Lung (tissue), 12 donors: Measurements from ENCODE around the gene LPGAT1. TPM values are rescaled to one million over a fixed set of nuclear protein-coding genes. Genes with fewer than 3 reads are reported as not detected.
"Not testable (repeated sequence)": the region's sequence is repeated elsewhere in the genome, so short reads cannot be mapped to it uniquely, and the experiment has no call there.

Source experiments
- ATAC-seq: fragments of 200-7000 bp; cut with Tn5 transposase; one replicate; pipeline ENCODE4 v1.9.1; 2020; ENCODE audit warnings: moderate number of reproducible peaks; ENCODE audit not compliant: insufficient read depth, low FRiP score
- DNase-seq, 3 donors: peaks; one replicate each; pipeline ENCODE4 v3.0.0-alpha.2; 2013 to 2017
- H3K27ac ChIP-seq, 2 donors: one replicate each; pipeline ENCODE4 v1.5.1; 2013; ENCODE audit warnings: mild to moderate bottlenecking in 2 of 2, moderate library complexity in 2 of 2, control low read depth in 1 of 2, inconsistent platforms in 1 of 2, low read depth in 1 of 2, low read length in 1 of 2
- H3K27me3 ChIP-seq, 3 donors: one replicate each; pipeline ENCODE4 v1.5.1; 2013; ENCODE audit warnings: low read length in 2 of 3; ENCODE audit not compliant: control insufficient read depth in 3 of 3, insufficient read depth in 3 of 3
- H3K36me3 ChIP-seq, 4 donors: one replicate each; pipeline ENCODE4 v1.5.1; 2013; ENCODE audit warnings: low read length in 4 of 4, mild to moderate bottlenecking in 1 of 4, moderate library complexity in 1 of 4; ENCODE audit not compliant: control insufficient read depth in 4 of 4, insufficient read depth in 4 of 4
- H3K4me1 ChIP-seq, 5 donors: one replicate each; pipeline ENCODE4 v1.5.1; 2013; ENCODE audit warnings: low read length in 5 of 5, mild to moderate bottlenecking in 2 of 5, moderate library complexity in 1 of 5; ENCODE audit not compliant: control insufficient read depth in 5 of 5, insufficient read depth in 5 of 5
- H3K4me3 ChIP-seq: one replicate; pipeline ENCODE4 v1.5.1; 2013; ENCODE audit warnings: mild to moderate bottlenecking, control low read depth, moderate library complexity
- H3K9ac ChIP-seq, 2 donors: one replicate each; pipeline ENCODE4 v1.5.1; 2013; ENCODE audit warnings: low read length in 2 of 2, control low read depth in 1 of 2; ENCODE audit not compliant: insufficient read depth in 1 of 2
- H3K9me3 ChIP-seq, 4 donors: one replicate each; pipeline ENCODE4 v1.5.1; 2013; ENCODE audit warnings: low read length in 3 of 4, mild to moderate bottlenecking in 1 of 4, moderate library complexity in 1 of 4; ENCODE audit not compliant: control insufficient read depth in 4 of 4, insufficient read depth in 3 of 4
- WGBS, 2 donors: extraction: QIAGEN DNeasy Blood & Tissue Kit; methylation state at CpG; one replicate each; pipeline ENCODE4 v1.1.7; 2013; 5-methylcytosine and 5-hydroxymethylcytosine counted together
- polyA plus RNA-seq, 2 donors: library from polyadenylated mRNA; stranded (reverse); fragments of 200-250 nt; gene quantifications; one replicate each; pipeline ENCODE4 v1.2.1, GENCODE V29; 2013
- total RNA-seq, 2 donors: library from RNA; depleted of rRNA in 1 of 2; stranded (reverse); fragments of >200 nt in 1 of 2; gene quantifications; one replicate each; pipeline ENCODE4 v1.2.1, GENCODE V29; 2014 to 2021
- TF ChIP-seq, protein P1 (sequence below): IDR thresholded peaks from 2 replicates; pipeline ENCODE4 v1.5.1; 2012; ENCODE audit warnings: mild to moderate bottlenecking; ENCODE audit errors: control extremely low read depth, extremely low read depth
- donor health status: control.
- donor health status: control.
- donor health status: Bipolar disorder and iron deficiency.
- donor health status: healthy.
- donor health status: DM: yes; HTN: yes; CAD: no.

Gene LPGAT1
- total and polyA plus RNA-seq, 4 donors: 4.9 to 41.9 (median 25.5) TPM

DNA sequence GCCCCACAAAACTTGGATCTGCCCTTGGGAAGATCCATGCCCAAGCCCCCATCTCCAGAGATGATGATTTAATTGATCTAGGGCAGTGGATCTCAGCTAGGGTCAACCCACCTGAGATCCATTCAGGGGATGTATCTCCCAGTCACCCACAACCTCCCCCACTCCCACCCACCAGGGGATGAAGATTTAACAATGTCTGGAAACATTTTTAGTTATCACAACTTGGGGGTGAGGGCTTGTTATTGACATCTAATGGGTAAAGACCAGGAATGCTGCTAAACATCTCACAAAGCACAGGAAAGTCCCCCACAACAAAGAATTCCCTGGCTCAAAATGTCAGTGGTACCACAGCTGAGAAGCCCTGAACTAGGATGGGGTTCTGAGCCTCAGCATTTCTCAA is 45.0 kb upstream of the LPGAT1 start:
- Histone ChIP-seq H3K4me3 (no peak overlapping the region), H3K9me3 (peaks cover 0 to 1% (median 0%) of the 10 kb centered on the region in 4 donors), H3K9ac (no peak overlapping the region), H3K27ac (no peak overlapping the region), H3K36me3 (no peaks in the 10 kb centered on the region), H3K4me1 (no peaks in the 10 kb centered on the region), H3K27me3 (no peaks in the 10 kb centered on the region)
- no peak for ATAC-seq
- TF ChIP-seq, protein P1, sequence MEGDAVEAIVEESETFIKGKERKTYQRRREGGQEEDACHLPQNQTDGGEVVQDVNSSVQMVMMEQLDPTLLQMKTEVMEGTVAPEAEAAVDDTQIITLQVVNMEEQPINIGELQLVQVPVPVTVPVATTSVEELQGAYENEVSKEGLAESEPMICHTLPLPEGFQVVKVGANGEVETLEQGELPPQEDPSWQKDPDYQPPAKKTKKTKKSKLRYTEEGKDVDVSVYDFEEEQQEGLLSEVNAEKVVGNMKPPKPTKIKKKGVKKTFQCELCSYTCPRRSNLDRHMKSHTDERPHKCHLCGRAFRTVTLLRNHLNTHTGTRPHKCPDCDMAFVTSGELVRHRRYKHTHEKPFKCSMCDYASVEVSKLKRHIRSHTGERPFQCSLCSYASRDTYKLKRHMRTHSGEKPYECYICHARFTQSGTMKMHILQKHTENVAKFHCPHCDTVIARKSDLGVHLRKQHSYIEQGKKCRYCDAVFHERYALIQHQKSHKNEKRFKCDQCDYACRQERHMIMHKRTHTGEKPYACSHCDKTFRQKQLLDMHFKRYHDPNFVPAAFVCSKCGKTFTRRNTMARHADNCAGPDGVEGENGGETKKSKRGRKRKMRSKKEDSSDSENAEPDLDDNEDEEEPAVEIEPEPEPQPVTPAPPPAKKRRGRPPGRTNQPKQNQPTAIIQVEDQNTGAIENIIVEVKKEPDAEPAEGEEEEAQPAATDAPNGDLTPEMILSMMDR: no peak
- DNase-seq: no peak

DNA sequence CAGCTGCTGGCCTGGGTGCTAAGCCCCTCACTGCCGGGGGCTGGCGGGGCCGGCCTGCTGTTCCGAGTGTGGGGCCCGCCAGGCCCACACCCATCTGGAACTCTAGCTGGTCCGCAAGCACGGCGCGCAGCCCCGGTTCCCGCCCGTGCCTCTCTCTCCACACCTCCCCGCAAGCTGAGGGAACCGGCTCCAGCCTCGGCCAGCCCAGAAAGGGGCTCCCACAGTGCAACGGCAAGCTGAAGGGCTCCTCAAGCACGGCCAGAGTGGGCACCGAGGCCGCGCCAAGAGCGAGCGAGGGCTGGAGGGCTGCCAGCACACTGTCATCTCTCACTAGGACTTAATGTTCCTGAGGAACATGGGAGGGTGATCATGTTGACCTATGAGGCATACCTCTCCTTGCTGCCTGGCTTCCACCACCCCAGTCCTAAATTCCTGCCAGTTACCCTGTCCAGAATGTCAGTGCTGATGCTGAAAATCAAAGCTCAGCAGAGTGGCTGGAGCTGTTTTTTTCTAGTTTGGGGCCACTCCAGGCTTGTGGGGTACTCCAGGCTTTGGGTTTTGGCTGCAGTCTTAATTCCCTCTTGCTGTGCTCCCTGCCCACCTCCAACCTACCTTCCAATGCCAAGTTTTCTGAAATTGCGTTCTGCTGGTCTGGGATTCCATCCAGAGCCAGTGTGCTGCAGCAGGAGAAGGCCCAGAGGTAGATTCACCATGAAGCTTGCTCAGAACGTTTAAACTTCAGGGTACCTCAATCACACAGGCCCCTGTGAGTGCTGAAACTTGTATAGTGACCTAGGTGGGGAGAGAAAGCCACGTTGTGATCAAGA is 44.2 kb upstream of the LPGAT1 start:
- Histone ChIP-seq H3K36me3 (no peaks in the 10 kb centered on the region), H3K27me3 (no peaks in the 10 kb centered on the region), H3K9ac (no peak overlapping the region), H3K27ac (no peak overlapping the region), H3K4me1 (no peaks in the 10 kb centered on the region), H3K9me3 (peaks cover 0 to 1% (median 0%) of the 10 kb centered on the region in 4 donors), H3K4me3 (no peak overlapping the region)
- peak; percentile 41 for ATAC-seq
- no peak for DNase-seq
- 81 to 93% methylated on average over 25 of the region's 25 CpGs for WGBS, 2 donors
- TF ChIP-seq, protein P1: no peak

DNA sequence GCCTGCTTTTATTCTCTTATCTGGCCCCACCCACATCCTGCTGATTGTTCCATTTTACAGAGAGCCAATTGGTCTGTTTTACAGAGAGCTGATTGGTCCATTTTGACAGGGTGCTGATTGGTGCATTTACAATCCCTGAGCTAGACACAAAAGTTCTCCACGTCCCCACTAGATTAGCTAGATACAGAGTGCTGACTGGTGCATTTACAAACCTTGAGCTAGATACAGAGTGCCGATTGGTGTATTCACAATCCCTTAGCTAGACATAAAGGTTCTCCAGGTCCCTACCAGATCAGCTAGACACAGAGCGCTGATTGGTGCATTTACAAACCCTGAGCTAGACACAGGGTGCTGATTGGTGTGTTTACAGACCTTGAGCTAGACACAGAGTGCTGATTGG is 43.2 kb upstream of the LPGAT1 start:
- H3K4me1 ChIP-seq, H3K36me3 ChIP-seq, H3K9me3 ChIP-seq, H3K27me3 ChIP-seq, H3K9ac ChIP-seq, H3K4me3 ChIP-seq, ATAC-seq, DNase-seq, H3K27ac ChIP-seq: not testable (repeated sequence)
- WGBS, 2 donors: 88 to 93% methylated on average over 3 of the region's 3 CpGs

DNA sequence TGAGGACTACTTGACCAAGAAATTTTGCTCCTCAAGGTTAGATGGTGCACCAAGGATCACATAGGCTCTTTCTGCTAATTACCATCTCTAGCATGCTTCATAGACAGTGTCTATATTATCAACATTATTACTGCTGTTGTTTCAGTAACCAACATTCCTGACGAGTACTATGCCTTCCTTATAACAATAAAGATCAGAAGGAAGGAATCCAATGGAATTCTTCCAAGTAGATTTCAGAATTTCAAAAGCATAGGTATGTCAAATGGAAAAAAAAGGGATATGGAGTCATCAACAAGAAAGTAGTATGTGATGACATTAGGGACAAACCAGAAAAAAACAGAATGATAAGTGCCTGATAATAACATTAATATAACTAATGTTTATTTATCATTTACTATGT is 39.6 kb upstream of the LPGAT1 start:
- Histone ChIP-seq H3K4me3 (no peak overlapping the region), H3K27me3 (no peaks in the 10 kb centered on the region), H3K27ac (no peak overlapping the region), H3K36me3 (no peaks in the 10 kb centered on the region), H3K4me1 (no peaks in the 10 kb centered on the region), H3K9ac (no peak overlapping the region), H3K9me3 (peaks cover 0 to 1% (median 0%) of the 10 kb centered on the region in 4 donors)
- TF ChIP-seq, protein P1: no peak
- no peak for ATAC-seq
- WGBS, 2 donors: 60 to 92% methylated on average over 1 of the region's 1 CpG
- no peak for DNase-seq
